Renal cortex interstitium (tissue), 11 donors: ENCODE data around the gene SEPTIN5. TPM values are rescaled to one million over a fixed set of nuclear protein-coding genes. Genes with fewer than 3 reads are reported as not detected.
"Not testable (repeated sequence)": the region's sequence is repeated elsewhere in the genome, so short reads cannot be mapped to it uniquely, and the experiment has no call there.

ENCODE experiments used
- DNase-seq, 11 donors: peaks; one replicate each; pipeline ENCODE4 v3.0.0-alpha.2; 2013; ENCODE audit warnings: low read depth in 9 of 11, low spot score in 4 of 11; ENCODE audit errors: extremely low read depth in 1 of 11
- polyA plus RNA-seq, 3 donors: library from polyadenylated mRNA; unstranded; fragments of 120-200 nt; gene quantifications; one replicate each; pipeline ENCODE4 v1.2.1, GENCODE V29; 2013; ENCODE audit not compliant: insufficient read length in 3 of 3

SEPTIN5 gene
- polyA plus RNA-seq, 3 donors = 37.4 to 38.4 (median 37.7) TPM

DNA sequence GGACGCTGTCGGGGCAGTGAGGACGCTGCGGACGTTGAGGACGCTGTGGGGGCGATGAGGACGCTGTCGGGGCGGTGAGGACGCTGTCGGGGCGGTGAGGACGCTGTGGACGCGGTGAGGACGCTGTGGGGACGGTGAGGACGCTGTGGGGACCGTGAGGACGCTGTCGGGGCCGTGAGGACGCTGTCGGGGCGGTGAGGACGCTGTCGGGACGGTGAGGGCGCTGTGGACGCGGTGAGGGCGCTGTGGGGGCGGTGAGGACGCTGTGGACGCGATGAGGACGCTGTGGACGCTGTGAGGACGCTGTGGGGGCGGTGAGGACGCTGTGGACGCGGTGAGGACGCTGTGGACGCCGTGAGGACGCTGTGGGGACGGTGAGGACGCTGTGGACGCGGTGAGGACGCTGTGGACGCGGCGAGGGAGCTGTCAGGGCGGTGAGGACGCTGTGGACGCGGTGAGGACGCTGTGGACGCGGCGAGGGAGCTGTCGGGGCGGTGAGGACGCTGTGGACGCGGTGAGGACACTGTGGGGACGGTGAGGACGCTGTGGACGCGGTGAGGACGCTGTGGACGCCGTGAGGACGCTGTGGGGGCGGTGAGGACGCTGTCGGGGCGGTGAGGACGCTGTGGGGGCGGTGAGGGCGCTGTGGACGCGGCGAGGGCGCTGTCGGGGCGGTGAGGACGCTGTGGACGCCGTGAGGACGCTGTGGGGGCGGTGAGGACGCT lies 11.9 kb downstream of the SEPTIN5 start:
- not testable (repeated sequence) for DNase-seq

- no peak for DNase-seq
These were observed 13.2 kb downstream of the SEPTIN5 start for GRCh38 chr22:19727310-19728150.

GRCh38 chr22:19728271-19728670 lies 14.0 kb downstream of the SEPTIN5 start:
- no peak for DNase-seq

DNA sequence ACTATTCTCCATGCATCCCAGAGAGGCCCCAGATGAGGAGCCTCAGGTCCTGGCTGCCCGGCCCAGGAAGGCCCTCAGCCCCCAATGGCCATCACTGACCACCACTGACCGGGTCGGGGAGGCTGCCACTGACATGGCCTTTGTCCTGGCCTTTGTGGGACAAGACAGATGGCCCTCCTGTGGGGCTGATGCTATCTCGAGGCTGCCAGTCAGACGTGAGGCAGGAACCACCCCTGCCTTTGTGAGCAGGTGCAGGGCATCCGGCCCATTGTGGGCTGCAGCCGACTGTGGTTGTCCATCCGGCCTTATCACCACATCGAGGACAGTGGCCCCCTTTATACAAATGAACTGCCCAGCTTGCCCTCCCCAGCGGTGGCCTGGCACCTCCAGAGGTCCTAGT lies 14.5 kb downstream of the SEPTIN5 start:
- no peak for DNase-seq

GRCh38 chr22:19729507-19729906 lies 15.2 kb downstream of the SEPTIN5 start:
- no peak for DNase-seq

DNA sequence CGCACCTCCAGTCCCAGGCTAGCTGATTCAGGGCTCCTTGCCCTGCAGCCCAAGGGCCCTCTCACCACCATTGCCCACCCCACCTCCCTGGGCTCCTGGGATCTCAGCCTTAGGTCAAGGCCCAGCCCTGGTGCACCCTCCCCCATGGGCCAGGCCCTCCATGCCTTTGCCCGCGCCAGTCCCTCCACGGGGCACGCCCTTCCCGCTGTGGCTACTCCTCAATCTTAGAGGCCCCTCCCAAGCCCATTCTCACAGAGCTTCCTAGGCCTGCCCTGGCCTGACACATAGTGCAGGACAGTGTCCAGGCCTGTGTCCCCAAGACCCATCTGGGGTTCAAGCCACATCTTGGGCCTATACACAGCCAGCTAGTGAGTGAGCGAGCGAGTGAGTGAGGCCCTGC lies 15.9 kb downstream of the SEPTIN5 start:
- DNase-seq = no peak

DNA sequence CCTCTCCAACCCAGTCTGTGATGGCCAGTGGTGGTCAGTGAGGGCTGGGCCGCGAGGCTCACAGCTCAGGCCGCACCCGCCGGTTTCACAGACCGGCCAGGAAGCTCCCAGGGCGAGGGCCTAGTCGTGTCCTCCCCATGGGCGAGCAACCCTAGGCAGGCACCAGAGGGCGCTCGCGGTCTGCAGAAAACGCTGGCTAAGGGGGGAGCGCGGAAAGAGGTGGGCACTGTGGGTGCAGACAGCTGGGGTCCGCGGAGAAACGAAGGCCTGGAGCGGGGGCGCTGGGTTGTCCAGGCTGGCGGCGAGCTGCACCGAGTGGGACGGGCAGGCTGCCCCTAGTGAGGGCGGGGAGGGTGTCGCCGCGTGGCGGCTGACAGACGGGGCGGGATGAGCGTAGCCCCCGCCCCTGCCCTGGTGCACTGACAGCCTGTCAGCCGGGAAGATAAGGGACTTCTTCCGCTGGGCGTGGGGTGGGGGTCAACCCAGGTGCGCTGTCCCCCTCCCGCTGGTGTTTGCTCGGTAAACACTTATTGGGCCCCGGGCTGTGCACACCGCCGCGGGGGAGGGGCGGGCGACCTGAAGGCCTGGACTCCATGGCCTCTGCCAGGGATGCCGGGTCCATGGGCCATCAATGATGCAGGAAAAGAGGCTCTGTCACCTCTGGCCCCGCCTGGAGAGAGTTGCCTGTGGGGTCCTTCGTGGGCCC lies 16.5 kb downstream of the SEPTIN5 start:
- peak in 8 of 11 donors; percentile 57 to 81 (median 71) for DNase-seq

GRCh38 chr22:19731361-19732135 lies 17.2 kb downstream of the SEPTIN5 start:
- DNase-seq = no peak

- DNase-seq = no peak
These were observed 18.3 kb downstream of the SEPTIN5 start for GRCh38 chr22:19732403-19733113.

GRCh38 chr22:19733755-19734154 lies 19.5 kb downstream of the SEPTIN5 start:
- no peak for DNase-seq

DNA sequence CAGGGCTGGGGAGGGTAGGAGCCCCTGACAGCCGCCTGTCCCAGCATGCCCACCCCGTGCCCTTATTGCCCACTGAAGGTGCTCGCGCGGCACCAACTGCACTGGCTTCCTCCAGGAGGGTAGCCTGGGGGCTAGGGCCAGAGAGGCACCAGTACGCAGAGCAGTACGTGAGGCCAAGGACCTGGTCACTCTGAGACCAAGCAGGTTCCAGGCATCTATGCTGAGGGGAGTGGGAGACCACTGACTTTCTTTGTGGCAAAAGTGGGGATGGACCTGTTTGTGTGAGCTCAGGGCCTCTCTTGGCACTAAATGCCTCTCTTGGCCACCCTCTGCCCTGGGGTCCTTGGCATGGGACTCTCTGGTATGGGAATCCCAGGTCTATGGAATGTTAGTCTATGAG lies 19.9 kb downstream of the SEPTIN5 start:
- no peak for DNase-seq

GRCh38 chr22:19734837-19735382 lies 20.6 kb downstream of the SEPTIN5 start:
- no peak for DNase-seq

GRCh38 chr22:19735665-19736510 lies 21.6 kb downstream of the SEPTIN5 start:
- no peak for DNase-seq

GRCh38 chr22:19737846-19738663 lies 23.8 kb downstream of the SEPTIN5 start:
- no peak for DNase-seq

DNA sequence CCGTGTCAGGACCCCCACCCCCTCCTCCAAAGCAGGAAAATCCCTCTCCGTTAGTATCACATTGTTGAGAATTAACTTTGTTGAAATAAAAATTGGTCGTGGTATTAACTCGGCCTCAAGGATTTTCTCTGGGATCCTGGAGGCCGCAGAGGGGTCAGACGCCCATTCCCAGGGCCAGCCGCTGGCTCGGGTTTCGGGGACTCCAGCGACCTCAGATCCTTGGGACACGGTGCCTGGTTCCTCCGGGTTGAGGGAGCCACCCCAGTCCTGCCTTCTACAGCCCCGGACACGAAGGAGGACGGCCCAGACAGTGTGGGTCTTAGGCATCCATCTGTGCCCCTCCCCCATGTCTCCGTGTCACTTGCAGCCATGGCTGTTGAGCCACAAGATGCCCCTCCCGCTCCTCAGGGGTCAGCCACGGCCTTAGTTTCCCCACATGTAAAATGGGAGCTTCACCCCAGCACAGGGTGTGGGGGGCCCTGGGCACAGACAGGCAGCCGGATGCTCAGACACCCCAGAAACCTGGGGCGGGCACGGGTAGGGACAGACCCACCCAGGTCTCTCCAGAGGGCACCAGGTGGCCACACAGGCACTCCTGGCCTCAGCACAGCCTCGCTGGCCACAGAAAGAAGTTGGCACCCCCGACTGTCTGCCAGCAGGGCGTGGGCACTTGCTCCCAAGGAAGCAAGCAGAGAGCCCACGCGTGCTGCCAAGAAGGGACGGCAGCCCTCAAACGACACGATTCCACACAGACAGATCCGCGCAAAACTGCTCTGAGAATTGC lies 24.6 kb downstream of the SEPTIN5 start:
- DNase-seq = no peak

GRCh38 chr22:19739448-19739895 lies 25.2 kb downstream of the SEPTIN5 start:
- DNase-seq = no peak
